ENCODE measurements around the gene NKAIN2.

Gene NKAIN2

DNA sequence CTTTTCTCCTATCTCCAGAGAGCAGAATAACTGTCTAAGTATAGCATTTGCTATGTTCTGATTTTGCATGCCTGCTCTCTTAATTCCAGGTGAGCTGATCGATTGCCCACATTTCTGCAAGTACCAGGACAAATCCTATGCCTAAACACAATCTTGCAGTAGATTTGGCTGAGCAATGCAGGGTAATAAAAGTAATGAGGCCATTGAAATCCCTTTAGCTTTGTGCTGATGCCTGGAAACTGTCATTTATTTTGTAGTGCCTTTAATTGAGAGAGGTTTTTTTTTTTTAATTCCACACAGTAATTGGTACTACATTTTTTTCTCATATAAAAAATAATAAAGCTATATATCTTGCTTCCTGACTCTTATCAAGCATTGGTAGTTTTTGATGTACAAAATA is 252.3 kb downstream of the NKAIN2 start:
- H3K9me3 ChIP-seq (ENCODE audit: control insufficient read depth in 2 of 2, low read length in 2 of 2): no peaks in the 10 kb centered on the region
- H3K4me1 ChIP-seq (ENCODE audit: control insufficient read depth, insufficient read depth, low read length): no peaks in the 10 kb centered on the region
- H3K27me3 ChIP-seq (ENCODE audit: control insufficient read depth in 1 of 2, insufficient read depth in 2 of 2, low read length in 2 of 2): no peaks in the 10 kb centered on the region
- no peak overlapping the region for H3K9ac ChIP-seq (ENCODE audit: low read length in 2 of 2)
- H3K36me3 ChIP-seq (ENCODE audit: control insufficient read depth in 2 of 2, insufficient read depth in 2 of 2, low read length in 2 of 2): no peaks in the 10 kb centered on the region
- no peak overlapping the region for H3K4me3 ChIP-seq (ENCODE audit: low read length in 2 of 2)
- no peak overlapping the region for H3K27ac ChIP-seq (ENCODE audit: low read length)

DNA sequence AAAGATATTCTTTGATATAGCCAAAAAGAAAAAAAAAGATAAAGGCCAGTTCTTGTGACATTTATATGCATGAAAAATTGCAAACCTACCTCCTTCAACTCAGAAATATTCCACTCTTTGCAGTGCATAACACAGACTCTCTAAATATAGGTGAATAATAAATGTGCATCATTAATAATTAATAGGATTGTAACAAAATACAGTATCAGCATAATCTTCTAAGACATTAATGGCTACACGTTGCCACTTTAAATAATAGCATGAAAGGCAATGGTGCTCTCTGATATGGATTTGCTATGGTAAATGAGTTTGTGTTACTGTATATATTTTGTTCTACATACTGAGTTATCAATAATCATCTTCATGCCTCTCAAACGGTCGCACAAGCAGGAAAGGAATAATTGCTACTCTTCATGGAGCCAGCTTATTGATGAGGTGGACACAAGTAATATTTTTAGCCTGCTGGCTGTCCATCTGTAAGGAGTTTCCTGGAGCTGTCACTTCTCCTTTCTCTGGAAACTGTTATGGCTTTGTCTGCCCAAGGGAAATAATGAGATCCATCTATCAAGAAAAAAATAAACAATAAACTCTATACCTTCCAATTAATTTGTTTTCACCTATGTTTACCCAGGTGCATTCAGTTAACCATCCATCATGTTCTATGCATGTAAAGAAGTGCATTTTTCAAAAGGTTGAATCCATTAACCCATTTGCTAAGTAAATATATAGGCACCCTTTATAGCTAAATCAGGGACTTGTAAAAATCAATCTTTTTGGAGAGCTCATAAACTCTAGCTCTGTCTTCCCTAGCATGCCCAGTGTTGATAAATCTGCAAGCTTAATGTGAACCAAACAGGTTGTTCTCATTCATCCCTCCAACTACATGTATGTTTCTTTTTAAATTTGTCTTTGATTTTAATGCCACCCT is 253.0 kb downstream of the NKAIN2 start:
- no peak overlapping the region for H3K27ac ChIP-seq (ENCODE audit: low read length)

DNA sequence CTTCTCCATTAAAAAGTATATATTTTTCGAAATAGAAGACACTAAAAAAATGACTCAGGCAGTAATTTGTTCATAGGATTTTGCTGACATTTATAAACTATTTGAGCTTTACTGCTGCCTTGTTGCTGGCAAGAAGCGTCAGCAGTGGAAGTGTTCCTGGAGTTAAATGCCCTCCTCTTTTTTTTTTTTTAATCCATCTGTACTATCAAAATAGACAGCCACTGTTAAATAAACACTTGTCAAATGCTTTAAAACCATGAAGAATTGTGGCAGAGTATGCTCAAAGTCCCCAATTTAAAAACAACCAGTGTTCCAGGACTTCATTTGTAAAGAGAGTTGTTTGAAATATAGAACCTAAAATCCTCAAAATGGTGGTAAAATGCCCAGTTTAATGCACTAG is 253.8 kb downstream of the NKAIN2 start:
- Histone ChIP-seq H3K4me1 (ENCODE audit: control insufficient read depth, insufficient read depth, low read length) (no peaks in the 10 kb centered on the region), H3K9ac (ENCODE audit: low read length in 2 of 2) (no peak overlapping the region), H3K27me3 (ENCODE audit: control insufficient read depth in 1 of 2, insufficient read depth in 2 of 2, low read length in 2 of 2) (no peaks in the 10 kb centered on the region), H3K9me3 (ENCODE audit: control insufficient read depth in 2 of 2, low read length in 2 of 2) (no peaks in the 10 kb centered on the region), H3K27ac (ENCODE audit: low read length) (no peak overlapping the region), H3K36me3 (ENCODE audit: control insufficient read depth in 2 of 2, insufficient read depth in 2 of 2, low read length in 2 of 2) (no peaks in the 10 kb centered on the region), H3K4me3 (ENCODE audit: low read length in 2 of 2) (no peak overlapping the region)

More for the DNA sequence above, 253.0 kb downstream of the NKAIN2 start:
- no peak overlapping the region for H3K4me3 ChIP-seq (ENCODE audit: low read length in 2 of 2)
- H3K27me3 ChIP-seq (ENCODE audit: control insufficient read depth in 1 of 2, insufficient read depth in 2 of 2, low read length in 2 of 2): no peaks in the 10 kb centered on the region
- H3K4me1 ChIP-seq (ENCODE audit: control insufficient read depth, insufficient read depth, low read length): no peaks in the 10 kb centered on the region
- H3K9ac ChIP-seq (ENCODE audit: low read length in 2 of 2): no peak overlapping the region
- H3K9me3 ChIP-seq (ENCODE audit: control insufficient read depth in 2 of 2, low read length in 2 of 2): no peaks in the 10 kb centered on the region
- no peaks in the 10 kb centered on the region for H3K36me3 ChIP-seq (ENCODE audit: control insufficient read depth in 2 of 2, insufficient read depth in 2 of 2, low read length in 2 of 2)

DNA sequence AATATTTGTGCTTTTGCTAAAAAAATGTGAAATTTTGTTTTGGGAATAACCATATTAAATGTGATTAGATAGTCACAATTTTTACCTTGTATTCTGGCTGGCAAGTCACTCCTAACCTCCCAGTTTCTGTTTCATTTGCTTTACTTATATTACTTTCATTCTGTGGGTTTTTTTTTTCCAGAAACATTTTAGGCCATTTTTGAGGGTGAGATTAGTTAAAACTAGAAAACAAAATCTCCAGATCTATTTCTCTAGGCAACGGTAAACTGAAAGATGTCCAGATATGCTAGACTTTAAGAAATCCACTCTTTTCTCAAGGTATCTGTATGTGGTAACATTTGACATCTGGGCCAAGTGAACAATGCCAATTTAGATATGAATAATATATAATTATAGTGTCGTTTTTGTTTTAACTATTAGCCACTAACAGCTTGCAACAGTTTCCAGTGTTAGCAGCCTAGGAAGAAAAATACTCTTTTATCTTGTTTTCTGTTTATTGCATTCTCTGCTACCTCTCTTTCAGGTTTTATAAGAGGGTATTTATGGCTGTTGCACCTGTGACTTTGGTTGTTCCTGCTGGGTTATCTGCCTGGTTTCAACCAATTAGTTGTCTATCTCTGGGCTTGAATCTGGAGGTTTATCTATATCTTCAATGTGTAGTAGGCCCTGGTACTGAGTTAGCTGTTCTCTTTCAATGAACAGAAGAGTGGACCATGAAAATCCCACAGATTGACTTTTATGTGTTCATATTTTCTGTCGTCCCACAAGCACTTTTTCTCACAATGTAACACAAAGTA is 260.9 kb downstream of the NKAIN2 start:
- Histone ChIP-seq H3K9me3 (ENCODE audit: control insufficient read depth in 2 of 2, low read length in 2 of 2) (no peaks in the 10 kb centered on the region), H3K4me1 (ENCODE audit: control insufficient read depth, insufficient read depth, low read length) (no peaks in the 10 kb centered on the region), H3K27me3 (ENCODE audit: control insufficient read depth in 1 of 2, insufficient read depth in 2 of 2, low read length in 2 of 2) (no peaks in the 10 kb centered on the region), H3K36me3 (ENCODE audit: control insufficient read depth in 2 of 2, insufficient read depth in 2 of 2, low read length in 2 of 2) (no peaks in the 10 kb centered on the region), H3K27ac (ENCODE audit: low read length) (no peak overlapping the region), H3K4me3 (ENCODE audit: low read length in 2 of 2) (no peak overlapping the region), H3K9ac (ENCODE audit: low read length in 2 of 2) (no peak overlapping the region)

DNA sequence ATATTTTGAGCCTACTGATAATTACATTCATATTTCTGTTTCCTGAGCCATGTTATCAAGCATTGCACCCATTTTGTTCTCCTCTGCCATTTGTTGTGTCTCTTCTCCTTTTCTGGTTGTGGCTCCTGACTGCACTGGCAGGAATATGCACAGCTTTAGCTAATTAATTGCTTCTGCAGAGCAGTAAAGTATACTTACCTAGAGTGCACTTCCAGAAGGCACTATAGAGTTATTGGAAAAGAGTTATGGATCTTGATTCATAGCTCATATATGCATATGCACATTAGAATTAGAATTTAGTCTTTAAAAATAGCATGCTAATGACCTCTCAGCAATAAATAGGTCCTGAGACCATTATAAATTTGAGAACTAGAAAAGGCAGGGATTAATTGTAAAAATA is 262.6 kb downstream of the NKAIN2 start:
- Histone ChIP-seq H3K36me3 (ENCODE audit: control insufficient read depth in 2 of 2, insufficient read depth in 2 of 2, low read length in 2 of 2) (no peaks in the 10 kb centered on the region), H3K9ac (ENCODE audit: low read length in 2 of 2) (no peak overlapping the region), H3K9me3 (ENCODE audit: control insufficient read depth in 2 of 2, low read length in 2 of 2) (peaks cover 0 to 2% of the 10 kb centered on the region in 2 donors), H3K4me3 (ENCODE audit: low read length in 2 of 2) (no peak overlapping the region), H3K27ac (ENCODE audit: low read length) (no peak overlapping the region), H3K27me3 (ENCODE audit: control insufficient read depth in 1 of 2, insufficient read depth in 2 of 2, low read length in 2 of 2) (no peaks in the 10 kb centered on the region), H3K4me1 (ENCODE audit: control insufficient read depth, insufficient read depth, low read length) (no peaks in the 10 kb centered on the region)

DNA sequence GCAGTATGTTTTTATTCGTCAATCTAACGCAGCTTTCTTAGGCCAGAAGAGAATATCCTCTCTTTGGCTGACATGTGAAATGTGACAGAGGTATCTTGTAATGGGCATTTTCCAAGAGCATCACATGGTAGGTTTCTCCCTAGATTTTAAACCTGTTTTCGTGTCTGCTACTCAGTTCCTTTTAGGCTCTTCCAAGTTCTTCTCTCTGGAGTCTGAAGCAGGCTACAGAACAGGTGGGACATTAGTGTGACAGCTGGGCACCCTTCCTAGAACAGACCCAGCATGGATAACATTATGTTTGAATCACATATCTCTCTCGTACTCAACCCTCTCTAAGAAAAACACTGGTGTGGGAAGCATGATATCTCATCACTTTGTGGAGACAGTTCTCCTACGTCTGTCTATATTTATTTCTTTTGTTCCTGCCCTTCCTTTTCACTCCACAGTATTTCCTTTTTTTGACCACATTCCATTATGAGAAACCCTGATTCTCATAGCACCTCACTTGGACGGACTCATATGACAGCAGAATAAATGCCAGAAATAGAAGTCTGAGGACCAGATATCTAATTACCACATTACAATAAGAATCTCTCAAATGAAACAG is 263.4 kb downstream of the NKAIN2 start:
- H3K36me3 ChIP-seq (ENCODE audit: control insufficient read depth in 2 of 2, insufficient read depth in 2 of 2, low read length in 2 of 2): no peaks in the 10 kb centered on the region
- no peak overlapping the region for H3K4me3 ChIP-seq (ENCODE audit: low read length in 2 of 2)
- no peak overlapping the region for H3K9ac ChIP-seq (ENCODE audit: low read length in 2 of 2)
- H3K27ac ChIP-seq (ENCODE audit: low read length): no peak overlapping the region
- H3K27me3 ChIP-seq (ENCODE audit: control insufficient read depth in 1 of 2, insufficient read depth in 2 of 2, low read length in 2 of 2): no peaks in the 10 kb centered on the region
- peaks cover 0 to 2% of the 10 kb centered on the region in 2 donors for H3K9me3 ChIP-seq (ENCODE audit: control insufficient read depth in 2 of 2, low read length in 2 of 2)
- no peaks in the 10 kb centered on the region for H3K4me1 ChIP-seq (ENCODE audit: control insufficient read depth, insufficient read depth, low read length)

DNA sequence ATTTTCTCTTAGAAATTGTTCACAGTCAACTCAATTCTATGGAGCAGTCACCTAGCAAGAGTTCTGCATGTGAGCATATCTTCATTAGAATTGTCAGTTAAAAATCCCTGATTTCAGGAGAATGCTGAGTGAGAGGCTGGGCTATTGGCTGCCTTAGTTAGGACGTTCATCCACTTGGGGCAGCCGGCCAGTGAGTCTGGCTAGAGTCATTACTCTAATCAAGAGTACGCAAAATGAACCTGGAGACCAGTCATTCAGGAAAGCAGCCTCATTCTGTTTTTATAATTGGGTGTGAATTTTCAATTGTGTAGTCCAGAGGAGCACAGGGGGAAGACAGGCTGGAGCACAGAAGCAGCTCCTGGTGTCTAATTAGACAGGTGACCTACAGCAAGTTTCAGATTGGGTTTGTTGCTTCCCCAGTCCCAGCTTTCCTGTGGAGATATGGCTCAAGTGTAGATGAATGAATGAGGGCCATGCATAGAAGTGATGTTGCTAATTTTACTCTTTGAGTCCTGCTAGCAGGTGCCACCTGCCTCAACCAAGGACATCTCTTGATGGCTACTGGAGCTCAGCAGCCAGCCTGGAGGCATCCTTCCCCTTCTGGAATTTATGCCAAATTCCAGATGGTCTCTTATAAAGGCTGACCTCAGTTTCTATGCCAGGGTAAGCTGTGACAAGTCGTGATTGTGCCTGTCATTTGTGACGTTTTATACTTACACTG is 265.7 kb downstream of the NKAIN2 start:
- H3K4me3 ChIP-seq (ENCODE audit: low read length in 2 of 2): no peak overlapping the region
- H3K9me3 ChIP-seq (ENCODE audit: control insufficient read depth in 2 of 2, low read length in 2 of 2): peaks cover 0 to 2% of the 10 kb centered on the region in 2 donors
- H3K27me3 ChIP-seq (ENCODE audit: control insufficient read depth in 1 of 2, insufficient read depth in 2 of 2, low read length in 2 of 2): no peaks in the 10 kb centered on the region
- H3K27ac ChIP-seq (ENCODE audit: low read length): no peak overlapping the region
- no peaks in the 10 kb centered on the region for H3K36me3 ChIP-seq (ENCODE audit: control insufficient read depth in 2 of 2, insufficient read depth in 2 of 2, low read length in 2 of 2)
- H3K4me1 ChIP-seq (ENCODE audit: control insufficient read depth, insufficient read depth, low read length): no peaks in the 10 kb centered on the region
- H3K9ac ChIP-seq (ENCODE audit: low read length in 2 of 2): no peak overlapping the region

DNA sequence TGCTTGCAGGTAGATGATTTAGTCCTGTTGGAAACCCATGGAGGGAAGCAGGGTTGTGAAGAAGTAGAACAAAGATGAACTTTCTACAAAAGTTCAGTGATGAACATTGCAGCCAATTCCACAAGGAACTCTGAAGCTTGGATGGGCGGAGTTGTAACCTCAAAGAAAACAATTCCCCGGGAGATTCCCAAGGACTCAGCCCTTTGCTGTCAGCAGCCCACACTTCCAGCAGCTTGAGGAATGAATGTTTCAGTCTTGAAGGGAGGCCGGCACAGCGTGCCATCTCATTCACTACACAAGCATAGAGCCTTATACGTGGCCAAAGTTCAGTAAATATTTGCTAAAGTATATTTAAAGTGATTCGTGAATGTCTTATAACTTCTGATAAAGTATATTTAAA is 269.4 kb downstream of the NKAIN2 start:
- Histone ChIP-seq H3K27ac (ENCODE audit: low read length) (no peak overlapping the region), H3K4me3 (ENCODE audit: low read length in 2 of 2) (no peak overlapping the region), H3K36me3 (ENCODE audit: control insufficient read depth in 2 of 2, insufficient read depth in 2 of 2, low read length in 2 of 2) (no peaks in the 10 kb centered on the region), H3K4me1 (ENCODE audit: control insufficient read depth, insufficient read depth, low read length) (no peaks in the 10 kb centered on the region), H3K9me3 (ENCODE audit: control insufficient read depth in 2 of 2, low read length in 2 of 2) (peaks cover 0 to 2% of the 10 kb centered on the region in 2 donors), H3K9ac (ENCODE audit: low read length in 2 of 2) (no peak overlapping the region), H3K27me3 (ENCODE audit: control insufficient read depth in 1 of 2, insufficient read depth in 2 of 2, low read length in 2 of 2) (no peaks in the 10 kb centered on the region)

DNA sequence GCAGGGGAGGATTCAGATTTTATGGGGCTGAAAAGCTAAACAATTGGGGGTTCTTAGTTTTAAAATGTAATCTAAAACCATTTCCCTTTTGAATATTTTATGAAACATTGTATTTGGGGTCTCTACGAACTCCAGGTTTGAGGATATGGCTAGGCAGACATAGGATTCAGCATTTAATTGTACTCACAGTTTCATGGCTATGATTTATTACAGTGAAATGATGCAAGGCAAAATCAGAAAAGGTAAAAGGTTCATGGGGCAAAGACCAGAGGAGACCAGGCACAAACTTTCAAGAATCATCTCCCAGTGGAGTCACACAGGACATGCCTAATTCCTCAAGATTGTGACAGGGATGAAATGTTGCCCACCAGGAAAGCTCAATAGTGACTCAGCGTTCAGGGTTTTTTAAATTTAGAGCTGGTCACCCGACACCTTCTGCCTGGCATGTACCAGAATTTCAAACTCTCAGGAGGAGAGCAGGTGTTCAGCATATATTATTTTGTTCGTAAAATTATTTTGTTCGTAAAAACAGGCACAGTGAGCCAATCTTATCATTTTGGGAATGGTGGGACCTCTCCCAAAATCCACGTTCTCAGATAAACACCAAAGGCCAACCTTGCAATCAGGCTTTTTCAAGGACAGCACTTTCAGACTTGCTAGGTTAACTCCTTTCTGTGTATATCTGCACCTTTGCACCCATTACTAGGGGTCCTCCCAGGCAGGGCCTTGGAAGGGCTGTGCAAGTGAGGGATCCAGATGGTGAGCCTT is 270.3 kb downstream of the NKAIN2 start:
- H3K27ac ChIP-seq (ENCODE audit: low read length): no peak overlapping the region
- H3K9ac ChIP-seq (ENCODE audit: low read length in 2 of 2): no peak overlapping the region
- no peaks in the 10 kb centered on the region for H3K27me3 ChIP-seq (ENCODE audit: control insufficient read depth in 1 of 2, insufficient read depth in 2 of 2, low read length in 2 of 2)
- H3K9me3 ChIP-seq (ENCODE audit: control insufficient read depth in 2 of 2, low read length in 2 of 2): peaks cover 0 to 2% of the 10 kb centered on the region in 2 donors
- no peaks in the 10 kb centered on the region for H3K4me1 ChIP-seq (ENCODE audit: control insufficient read depth, insufficient read depth, low read length)
- no peak overlapping the region for H3K4me3 ChIP-seq (ENCODE audit: low read length in 2 of 2)
- H3K36me3 ChIP-seq (ENCODE audit: control insufficient read depth in 2 of 2, insufficient read depth in 2 of 2, low read length in 2 of 2): no peaks in the 10 kb centered on the region

DNA sequence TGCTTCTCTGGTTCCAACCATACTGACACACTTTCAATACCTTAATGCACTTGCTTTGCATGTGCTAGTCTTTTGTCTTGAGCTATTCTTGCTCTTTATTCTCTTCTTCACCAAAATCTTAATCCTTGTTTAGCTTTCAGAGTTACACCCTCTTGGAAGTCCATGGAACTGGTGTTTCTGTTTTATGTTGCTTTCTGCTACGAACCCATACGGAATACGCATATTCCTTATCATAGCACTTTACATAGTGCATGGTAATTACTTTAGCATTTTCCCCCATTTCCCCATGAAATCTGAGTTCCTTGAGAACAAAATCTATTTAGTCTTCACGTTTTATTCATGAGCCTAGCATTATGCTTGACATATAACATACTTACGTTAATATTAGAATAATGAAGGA is 270.9 kb downstream of the NKAIN2 start:
- Histone ChIP-seq H3K9ac (ENCODE audit: low read length in 2 of 2) (no peak overlapping the region), H3K4me1 (ENCODE audit: control insufficient read depth, insufficient read depth, low read length) (no peaks in the 10 kb centered on the region), H3K9me3 (ENCODE audit: control insufficient read depth in 2 of 2, low read length in 2 of 2) (peaks cover 0 to 2% of the 10 kb centered on the region in 2 donors), H3K4me3 (ENCODE audit: low read length in 2 of 2) (no peak overlapping the region), H3K27ac (ENCODE audit: low read length) (no peak overlapping the region), H3K36me3 (ENCODE audit: control insufficient read depth in 2 of 2, insufficient read depth in 2 of 2, low read length in 2 of 2) (no peaks in the 10 kb centered on the region), H3K27me3 (ENCODE audit: control insufficient read depth in 1 of 2, insufficient read depth in 2 of 2, low read length in 2 of 2) (no peaks in the 10 kb centered on the region)
